ENCODE data around the gene WDTC1.
"Not testable (repeated sequence)": the region's sequence is repeated elsewhere in the genome, so short reads cannot be mapped to it uniquely, and the experiment has no call there.

WDTC1 gene

DNA sequence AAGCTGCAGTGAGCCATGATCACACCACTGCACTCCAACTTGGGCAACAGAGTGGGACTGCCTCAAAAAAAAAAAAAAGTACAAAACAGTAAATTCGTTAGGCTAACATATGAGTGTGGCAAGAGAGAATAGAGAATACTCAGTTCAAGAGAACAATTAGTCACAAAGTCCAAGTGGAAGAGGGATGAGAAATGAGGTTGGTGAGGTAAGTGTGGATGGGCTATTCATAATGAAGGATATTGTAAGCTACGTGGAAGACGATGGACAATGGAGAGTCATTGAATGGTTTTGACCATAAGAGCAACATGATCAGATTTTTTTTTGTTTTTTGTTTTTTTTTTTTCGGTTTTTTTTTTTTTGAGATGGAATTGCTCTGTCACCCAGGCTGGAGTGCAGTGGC is 34.8 kb downstream of the WDTC1 start:
- no peaks in the 10 kb centered on the region for H3K4me1 ChIP-seq
- no peak overlapping the region for H3K4me3 ChIP-seq (ENCODE audit: low read depth, low read length)
- TF ChIP-seq, protein P1, sequence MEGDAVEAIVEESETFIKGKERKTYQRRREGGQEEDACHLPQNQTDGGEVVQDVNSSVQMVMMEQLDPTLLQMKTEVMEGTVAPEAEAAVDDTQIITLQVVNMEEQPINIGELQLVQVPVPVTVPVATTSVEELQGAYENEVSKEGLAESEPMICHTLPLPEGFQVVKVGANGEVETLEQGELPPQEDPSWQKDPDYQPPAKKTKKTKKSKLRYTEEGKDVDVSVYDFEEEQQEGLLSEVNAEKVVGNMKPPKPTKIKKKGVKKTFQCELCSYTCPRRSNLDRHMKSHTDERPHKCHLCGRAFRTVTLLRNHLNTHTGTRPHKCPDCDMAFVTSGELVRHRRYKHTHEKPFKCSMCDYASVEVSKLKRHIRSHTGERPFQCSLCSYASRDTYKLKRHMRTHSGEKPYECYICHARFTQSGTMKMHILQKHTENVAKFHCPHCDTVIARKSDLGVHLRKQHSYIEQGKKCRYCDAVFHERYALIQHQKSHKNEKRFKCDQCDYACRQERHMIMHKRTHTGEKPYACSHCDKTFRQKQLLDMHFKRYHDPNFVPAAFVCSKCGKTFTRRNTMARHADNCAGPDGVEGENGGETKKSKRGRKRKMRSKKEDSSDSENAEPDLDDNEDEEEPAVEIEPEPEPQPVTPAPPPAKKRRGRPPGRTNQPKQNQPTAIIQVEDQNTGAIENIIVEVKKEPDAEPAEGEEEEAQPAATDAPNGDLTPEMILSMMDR (IDR thresholded peaks at IDR 0.05; ENCODE audit: low read depth, low read length), result no peak
- no peak for DNase-seq
- no peaks in the 10 kb centered on the region for H3K27me3 ChIP-seq
- H3K36me3 ChIP-seq, result no peaks in the 10 kb centered on the region
- no peaks in the 10 kb centered on the region for H3K9me3 ChIP-seq

DNA sequence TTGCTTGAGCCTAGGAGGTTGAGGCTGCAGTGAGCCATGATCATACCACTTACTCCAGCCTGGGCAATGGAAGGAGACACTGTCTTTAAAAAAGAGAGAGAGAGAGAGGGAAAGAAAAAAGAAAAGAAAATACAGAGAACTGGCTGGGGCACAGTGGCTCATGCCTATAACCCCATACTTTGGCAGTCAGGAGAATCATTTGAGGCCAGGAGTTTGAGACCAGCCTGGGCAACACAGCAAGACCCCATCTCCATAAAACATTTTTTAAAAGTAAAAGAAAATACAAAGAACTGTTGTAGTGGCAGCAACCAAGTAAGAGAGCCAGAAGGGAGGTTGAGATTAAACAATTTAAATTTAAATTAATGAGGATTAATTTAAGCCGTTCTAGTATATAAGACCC is 39.8 kb downstream of the WDTC1 start:
- H3K36me3 ChIP-seq, result no peaks in the 10 kb centered on the region
- no peak for DNase-seq
- H3K4me3 ChIP-seq (ENCODE audit: low read depth, low read length), result no peak overlapping the region
- H3K27me3 ChIP-seq, result no peaks in the 10 kb centered on the region
- TF ChIP-seq, protein P1 (IDR thresholded peaks at IDR 0.05; ENCODE audit: low read depth, low read length), result no peak
- no peaks in the 10 kb centered on the region for H3K4me1 ChIP-seq
- no peaks in the 10 kb centered on the region for H3K9me3 ChIP-seq

DNA sequence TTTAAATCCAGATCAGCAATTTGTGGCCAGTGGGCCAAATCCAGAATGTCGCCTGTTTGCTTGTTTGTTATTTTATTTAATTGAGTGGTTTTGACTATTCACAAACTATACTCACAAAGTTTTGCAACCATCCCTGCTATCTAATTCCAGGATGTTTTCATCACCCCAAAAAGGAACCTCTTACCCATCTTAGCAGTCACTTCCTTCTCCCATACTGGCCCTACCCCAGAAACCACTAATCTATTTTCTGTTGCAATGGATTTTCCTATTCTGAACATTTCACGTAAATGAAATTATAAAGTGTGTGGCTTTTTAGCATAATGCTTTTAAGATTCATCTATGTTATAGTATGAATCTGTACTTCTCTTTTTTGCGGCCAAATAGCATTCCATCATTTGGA is 41.3 kb downstream of the WDTC1 start:
- no peaks in the 10 kb centered on the region for H3K36me3 ChIP-seq
- no peak overlapping the region for H3K4me3 ChIP-seq (ENCODE audit: low read depth, low read length)
- H3K27me3 ChIP-seq, result no peaks in the 10 kb centered on the region
- TF ChIP-seq, protein P1 (IDR thresholded peaks at IDR 0.05; ENCODE audit: low read depth, low read length), result no peak
- no peaks in the 10 kb centered on the region for H3K4me1 ChIP-seq
- no peaks in the 10 kb centered on the region for H3K9me3 ChIP-seq
- no peak for DNase-seq

DNA sequence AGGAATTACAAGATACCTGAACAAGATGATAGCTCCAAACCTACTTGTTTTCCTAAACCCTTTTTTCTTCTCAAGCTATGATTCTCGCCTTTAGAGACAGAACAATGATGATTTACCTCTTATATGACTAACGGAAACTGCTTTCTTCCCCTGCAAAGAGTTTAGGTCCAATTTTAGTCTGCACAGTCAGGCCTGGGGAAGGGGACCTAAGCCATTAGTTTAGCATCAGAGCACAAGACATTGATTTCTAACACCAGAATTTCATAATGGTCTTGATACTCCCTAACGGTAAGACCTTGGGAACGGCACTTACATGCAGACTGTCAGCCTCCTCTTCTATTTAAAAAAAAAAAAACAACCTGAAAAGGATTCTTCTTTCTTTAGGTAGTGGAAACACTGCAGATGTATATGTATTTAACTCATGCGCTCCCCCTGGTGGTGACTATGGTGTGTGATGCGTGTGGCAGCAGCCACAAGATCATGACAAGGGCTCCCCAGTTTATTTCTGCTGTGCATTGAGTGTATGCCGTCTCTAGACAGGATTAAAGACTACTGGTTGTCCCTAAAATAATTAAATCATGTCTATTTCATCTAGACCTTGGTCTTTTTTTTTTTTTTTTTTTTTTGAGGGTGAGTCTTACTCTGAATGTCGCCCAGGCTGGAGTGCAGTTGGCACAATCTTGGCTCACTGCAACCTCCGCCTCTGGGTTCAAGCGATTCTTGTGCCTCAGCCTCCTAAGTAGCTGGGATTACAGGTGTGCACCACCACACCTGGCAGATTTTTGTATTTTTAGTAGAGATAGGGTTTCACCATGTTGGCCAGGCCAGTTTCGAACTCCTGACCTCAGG is 50.2 kb downstream of the WDTC1 start:
- H3K27me3 ChIP-seq, result no peaks in the 10 kb centered on the region
- no peaks in the 10 kb centered on the region for H3K4me1 ChIP-seq
- TF ChIP-seq, protein P1 (IDR thresholded peaks at IDR 0.05; ENCODE audit: low read depth, low read length), result peak; percentile 65
- DNase-seq, result peak; percentile 82
- no peaks in the 10 kb centered on the region for H3K9me3 ChIP-seq
- H3K4me3 ChIP-seq (ENCODE audit: low read depth, low read length), result no peak overlapping the region
- H3K36me3 ChIP-seq, result no peaks in the 10 kb centered on the region

DNA sequence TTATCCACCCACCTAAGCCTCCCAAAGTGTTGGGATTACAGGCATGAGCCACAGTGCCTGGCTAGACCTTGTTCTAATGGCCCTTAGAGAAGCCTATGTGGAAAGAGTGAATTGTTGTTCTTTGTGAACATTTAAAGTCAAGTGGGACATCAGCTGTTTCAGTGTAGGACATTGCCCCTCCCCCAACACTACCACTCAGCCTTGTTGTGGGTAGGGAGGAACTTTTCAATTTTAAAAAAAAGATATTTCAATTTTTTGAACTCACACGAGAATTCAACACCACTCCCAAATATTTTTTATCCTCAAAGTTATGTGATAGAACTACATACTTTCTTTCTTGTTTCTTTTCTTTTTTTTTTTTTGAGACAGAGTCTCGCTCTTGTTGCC is 50.8 kb downstream of the WDTC1 start:
- no peaks in the 10 kb centered on the region for H3K9me3 ChIP-seq
- DNase-seq, result no peak
- H3K4me3 ChIP-seq (ENCODE audit: low read depth, low read length), result no peak overlapping the region
- H3K36me3 ChIP-seq, result no peaks in the 10 kb centered on the region
- no peaks in the 10 kb centered on the region for H3K27me3 ChIP-seq
- H3K4me1 ChIP-seq, result no peaks in the 10 kb centered on the region
- TF ChIP-seq, protein P1 (IDR thresholded peaks at IDR 0.05; ENCODE audit: low read depth, low read length), result no peak

DNA sequence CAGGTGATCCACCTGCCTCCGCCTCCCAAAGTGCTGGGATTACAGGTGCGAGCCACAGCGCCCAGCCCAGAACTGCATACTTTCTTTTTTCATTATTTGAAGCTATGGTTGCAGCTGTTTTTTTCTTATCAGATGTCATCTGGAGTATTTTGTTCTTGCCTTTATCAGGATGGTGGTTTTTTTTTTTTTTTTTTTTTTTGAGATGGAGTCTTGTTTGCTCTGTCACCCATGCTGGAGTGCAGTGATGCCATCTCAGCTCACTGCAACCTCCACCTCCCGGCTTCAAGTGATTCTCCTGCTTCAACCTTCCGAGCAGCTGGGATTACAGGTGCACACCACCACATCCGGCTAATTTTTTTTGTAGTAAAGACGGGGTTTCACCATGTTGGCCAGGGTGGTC is 51.4 kb downstream of the WDTC1 start:
- DNase-seq; H3K27me3 ChIP-seq; H3K4me1 ChIP-seq; H3K4me3 ChIP-seq (ENCODE audit: low read depth, low read length); H3K9me3 ChIP-seq; H3K36me3 ChIP-seq: not testable (repeated sequence)

DNA sequence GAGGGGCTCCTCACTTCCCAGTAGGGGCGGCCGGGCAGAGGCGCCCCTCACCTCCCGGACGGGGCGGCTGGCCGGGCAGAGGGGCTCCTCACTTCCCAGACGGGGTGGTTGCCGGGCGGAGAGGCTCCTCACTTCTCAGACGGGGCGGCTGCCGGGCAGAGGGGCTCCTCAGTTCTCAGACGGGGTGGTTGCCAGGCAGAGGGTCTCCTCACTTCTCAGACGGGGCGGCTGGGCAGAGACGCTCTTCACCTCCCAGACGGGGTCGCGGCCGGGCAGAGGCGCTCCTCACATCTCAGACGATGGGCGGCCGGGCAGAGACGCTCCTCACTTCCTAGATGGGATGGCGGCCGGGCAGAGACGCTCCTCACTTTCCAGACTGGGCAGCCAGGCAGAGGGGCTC is 54.7 kb downstream of the WDTC1 start:
- not testable (repeated sequence) for DNase-seq

More for the DNA sequence above, 54.7 kb downstream of the WDTC1 start:
- not testable (repeated sequence) for H3K27me3 ChIP-seq; H3K36me3 ChIP-seq; H3K4me1 ChIP-seq; H3K4me3 ChIP-seq (ENCODE audit: low read depth, low read length); H3K9me3 ChIP-seq

Data from BE2C (cell line).